CD4-positive, alpha-beta T cell treated with Interleukin-15 for 4 hours (primary cell): ENCODE results near the gene CFAP74.

Source experiments
- DNase-seq: peaks from one replicate; pipeline ENCODE4 v3.0.0-alpha.2; 2020; ENCODE audit warnings: low spot score

CFAP74 gene

GRCh38 chr1:2020310-2020655 is 16.7 kb upstream of the CFAP74 start:
- no peak for DNase-seq

DNA sequence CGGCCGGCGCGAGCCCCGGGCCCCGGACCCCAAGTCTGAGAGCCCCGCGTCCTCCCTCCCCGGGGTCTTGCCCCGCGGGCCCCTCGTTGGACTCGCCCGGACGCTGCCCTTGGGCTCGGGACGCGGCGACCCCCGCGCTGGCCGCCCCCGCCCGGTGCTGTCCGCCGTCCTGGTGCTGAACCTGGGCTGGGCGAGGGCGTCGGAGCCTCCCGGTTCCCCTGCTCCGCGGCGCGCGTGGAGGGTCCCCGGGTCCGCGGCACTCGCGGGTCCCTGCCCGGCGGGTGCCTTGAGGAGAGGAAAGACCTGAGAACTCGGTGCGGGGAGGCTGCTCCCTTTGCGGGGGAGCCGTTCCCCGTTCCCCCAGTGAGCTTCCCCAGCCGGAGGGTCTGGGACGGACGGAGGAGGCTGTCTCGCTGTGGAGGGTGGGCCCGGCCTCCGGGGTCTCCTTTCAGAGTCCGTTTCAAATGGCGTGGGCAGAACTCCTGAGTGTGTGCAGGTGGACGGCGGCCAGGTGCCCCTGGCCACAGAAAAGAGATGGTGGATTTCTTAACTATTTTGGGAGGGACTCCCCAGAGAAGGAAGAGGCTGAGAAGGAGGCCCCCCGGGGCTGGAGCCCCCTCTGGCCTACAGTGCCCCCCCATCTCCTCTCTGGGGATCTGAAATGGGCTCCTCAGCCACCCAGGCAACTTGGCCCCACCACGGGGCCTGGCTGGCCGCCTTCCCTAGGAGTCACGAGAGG is 16.2 kb upstream of the CFAP74 start:
- DNase-seq = no peak

DNA sequence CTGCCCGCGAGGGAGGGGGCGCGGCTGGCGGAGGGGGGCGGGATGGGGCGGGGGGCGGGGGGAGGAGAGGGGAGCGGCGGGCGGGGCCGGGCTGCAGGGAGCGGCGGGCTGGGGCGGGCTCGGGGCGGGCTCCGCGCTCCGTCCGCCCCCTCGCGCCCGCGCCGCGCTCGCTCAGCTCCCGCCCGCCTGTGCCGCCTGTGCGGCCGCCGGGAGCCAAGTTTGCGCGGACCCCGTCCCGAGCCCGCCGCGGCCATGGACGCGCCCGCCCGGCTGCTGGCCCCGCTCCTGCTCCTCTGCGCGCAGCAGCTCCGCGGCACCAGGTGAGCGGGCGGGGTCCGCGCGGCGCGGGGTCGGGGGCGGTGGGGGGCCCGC is 15.6 kb upstream of the CFAP74 start, which contains the start of gene GABRD:
TSS of gene GABRD (plus strand) at position 174 of the 372 bp plus-strand sequence. CDS start at position 253, 79 bp downstream.
- no peak for DNase-seq

DNA sequence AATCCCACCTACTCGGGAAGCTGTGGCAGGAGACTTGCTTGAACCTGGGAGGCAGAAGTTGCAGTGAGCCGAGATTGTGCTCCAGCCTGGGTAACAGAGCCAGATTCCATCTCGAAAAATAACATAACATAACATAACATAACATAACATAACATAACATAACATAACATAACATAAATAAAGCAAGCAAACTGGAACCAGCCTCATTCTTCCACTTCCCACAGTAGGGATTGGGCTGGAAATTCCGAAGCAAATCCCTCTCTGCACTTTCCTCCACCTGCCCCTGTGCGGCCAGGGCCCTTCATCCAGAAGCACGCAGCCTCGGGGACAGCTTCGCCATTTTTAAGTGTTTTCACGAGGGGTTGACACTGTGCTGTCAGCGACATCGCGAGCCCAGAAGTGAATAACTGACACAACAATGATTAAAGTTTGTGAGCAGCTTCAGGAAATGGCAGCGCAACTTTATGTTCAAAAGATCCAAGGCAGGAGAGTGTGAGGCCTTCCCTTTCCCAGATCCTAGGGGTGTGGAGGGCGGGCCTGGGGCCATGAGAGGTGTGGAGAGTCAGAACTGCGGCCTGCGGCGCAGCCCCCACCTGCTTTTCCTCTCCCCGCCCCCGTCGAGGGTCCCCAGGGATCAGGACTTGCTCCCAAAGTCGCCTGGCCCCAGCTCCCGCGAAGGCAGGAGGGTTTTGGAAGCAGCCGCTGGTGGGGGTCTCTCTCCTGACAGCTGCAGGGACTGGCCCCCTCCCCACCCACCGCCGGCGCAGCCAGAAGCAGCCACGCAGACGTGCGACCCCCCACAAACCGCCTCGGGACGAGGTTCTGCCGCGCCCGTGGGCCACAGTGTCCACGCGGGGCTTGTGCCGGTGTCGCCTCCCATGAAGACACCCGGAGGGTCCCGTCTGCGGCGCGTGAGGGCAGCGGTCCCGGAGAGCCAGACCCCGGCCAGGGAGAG is 14.9 kb upstream of the CFAP74 start:
- DNase-seq = no peak

DNA sequence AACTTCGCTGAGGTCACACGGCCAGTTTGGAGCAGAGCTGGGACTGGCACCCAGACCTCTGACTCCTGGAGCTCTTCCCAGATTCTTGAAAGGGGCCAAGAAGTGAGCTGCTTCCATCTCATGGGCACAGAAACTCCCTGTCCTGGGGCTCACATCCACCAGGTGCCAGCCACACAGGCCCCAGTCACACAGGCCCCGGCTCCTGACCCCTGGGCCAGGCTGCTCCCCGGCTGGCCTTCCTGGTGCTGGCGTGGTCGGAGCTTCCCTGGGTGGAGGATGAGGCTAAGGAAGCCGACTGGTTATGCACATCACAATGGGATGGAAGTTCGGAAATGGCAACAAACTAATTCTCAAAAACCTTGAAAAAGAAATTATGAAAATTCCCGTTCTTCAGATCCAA is 12.5 kb upstream of the CFAP74 start:
- no peak for DNase-seq

GRCh38 chr1:2014741-2015735 is 11.5 kb upstream of the CFAP74 start:
- DNase-seq = no peak

DNA sequence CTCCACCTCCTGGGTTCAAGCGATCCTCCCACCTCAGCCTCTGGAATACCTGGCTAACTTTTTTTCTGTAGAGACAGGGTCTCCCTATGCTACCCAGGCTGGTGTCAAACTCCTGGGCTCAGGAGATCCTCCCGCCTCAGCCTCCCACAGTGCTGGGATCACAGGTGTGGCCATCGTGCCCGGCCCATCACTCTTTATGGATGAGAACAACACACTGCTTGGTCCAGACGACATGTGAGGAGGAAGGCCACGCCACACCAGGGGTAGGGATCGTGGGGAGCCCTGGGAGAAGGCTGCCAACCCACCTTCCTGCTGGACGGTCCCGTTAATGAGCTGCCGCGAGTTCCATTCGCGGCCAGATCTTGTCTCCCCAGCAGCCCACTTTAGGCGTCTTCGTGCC is 10.6 kb upstream of the CFAP74 start:
- no peak for DNase-seq

GRCh38 chr1:2009101-2010053 is 5.8 kb upstream of the CFAP74 start:
- DNase-seq = no peak

- DNase-seq = no peak
Observed at GRCh38 chr1:2004856-2005255, 1.3 kb upstream of the CFAP74 start.

DNA sequence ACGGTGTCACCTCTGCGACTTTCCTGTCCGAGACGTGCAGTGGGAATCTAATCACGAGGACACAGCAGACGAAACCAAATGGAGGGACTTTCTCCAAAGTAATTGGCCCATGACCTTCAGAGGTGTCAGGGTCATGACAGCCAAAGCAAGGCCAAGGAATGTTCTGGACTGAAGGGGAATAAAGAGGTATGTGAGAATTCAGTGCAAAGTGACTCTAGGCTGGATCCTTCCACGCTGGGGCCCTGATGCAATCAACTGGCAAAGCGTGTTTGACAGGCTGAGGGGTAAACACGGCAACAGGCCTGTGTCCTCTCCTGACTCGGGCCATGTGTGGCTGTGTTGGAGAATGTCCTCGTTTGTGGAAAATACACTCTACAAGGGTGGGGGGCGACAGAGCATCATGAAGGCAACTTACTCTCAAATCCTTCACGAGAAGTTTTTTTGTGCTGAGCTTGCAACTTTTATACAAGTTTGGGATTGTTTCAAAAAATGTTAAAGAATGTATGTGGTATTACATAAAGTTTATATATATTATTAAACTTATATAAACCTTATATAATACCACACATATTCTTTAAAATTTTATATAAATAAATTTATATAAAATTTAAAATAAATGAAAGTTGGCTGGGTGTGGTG is 1.7 kb downstream of the CFAP74 start:
- no peak for DNase-seq

DNA sequence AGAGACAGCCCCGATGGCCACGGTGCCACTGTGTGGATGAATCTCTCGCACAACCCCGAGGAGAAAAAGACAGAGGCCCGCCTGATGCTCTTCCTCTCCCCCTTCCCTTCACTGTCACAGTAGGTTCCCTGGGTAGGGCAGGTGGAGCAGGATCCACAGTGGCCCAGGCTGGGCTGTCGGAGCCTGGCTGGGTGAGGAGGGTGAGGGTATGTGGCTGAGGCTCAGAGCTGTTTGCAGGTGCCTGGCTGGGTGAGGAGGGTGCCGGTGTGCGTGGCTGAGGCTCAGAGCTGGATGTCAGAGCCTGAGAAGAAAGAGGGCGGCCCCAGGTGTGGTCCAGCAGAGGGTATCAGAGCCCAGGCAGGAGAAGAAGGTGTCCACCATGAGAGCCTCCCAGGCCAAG is 2.7 kb downstream of the CFAP74 start:
- no peak for DNase-seq

DNA sequence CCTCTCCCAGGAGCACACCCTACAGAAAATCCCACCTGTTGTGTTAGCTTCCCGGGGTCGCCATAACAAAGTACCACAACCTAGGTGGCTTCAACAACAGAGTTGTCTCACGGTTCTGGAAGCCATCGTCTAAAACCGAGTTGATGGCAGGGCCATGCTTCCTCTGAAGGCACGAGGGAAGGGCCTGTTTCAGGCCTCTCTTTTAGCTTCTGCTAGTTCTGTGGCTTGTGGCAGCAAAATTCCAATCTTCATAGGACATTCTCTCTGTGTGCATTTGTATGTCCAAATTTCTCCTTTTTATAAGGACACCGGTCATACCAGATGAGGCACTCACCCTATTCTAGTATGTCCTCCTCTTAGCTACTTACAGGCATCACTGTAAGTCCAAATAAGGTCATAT is 3.2 kb downstream of the CFAP74 start:
- DNase-seq = no peak

- no peak for DNase-seq
Observed at GRCh38 chr1:1997576-1997975, 6.0 kb downstream of the CFAP74 start.

DNA sequence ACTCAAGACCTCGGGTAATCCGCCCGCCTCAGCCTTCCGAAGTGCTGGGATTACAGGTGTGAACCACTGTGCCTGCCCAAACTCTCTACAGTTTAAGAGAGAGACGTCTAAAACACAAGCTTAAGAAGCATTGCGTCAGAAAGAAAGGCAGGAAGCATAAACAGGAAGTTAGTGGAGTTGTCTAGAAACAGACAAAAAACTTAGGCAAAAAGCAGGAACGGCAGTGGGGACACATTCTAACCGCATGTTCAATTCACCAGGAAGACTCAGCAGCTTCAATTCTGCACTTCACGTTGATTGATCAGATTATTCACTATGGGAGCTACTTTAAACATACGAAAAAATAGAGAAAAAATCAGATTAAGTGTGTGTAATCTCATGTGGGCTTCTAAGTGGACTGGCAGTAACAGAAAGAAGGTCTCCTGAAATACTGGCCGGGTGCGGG is 7.4 kb downstream of the CFAP74 start:
- DNase-seq = no peak

- DNase-seq = no peak
Observed at GRCh38 chr1:1994536-1994935, 9.1 kb downstream of the CFAP74 start.

DNA sequence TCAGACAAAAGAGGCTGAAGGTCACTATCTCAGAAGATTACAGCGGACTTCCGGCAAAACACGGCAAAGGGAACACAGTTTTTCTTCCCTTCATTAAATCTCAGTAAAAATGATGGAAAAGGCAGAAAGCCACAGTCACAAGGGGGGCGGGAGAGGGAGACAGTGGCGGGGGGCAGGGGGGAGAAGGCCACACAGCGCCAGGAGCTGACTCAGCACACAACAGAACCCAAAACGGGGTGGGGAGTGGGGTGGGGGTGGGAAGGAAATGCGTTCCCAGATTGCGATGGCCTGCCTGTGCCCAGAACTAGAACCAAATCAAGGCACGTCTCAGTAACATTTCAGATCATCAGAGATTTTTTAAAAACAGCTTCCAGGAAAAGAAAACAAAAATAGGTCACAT is 13.4 kb downstream of the CFAP74 start:
- no peak for DNase-seq

DNA sequence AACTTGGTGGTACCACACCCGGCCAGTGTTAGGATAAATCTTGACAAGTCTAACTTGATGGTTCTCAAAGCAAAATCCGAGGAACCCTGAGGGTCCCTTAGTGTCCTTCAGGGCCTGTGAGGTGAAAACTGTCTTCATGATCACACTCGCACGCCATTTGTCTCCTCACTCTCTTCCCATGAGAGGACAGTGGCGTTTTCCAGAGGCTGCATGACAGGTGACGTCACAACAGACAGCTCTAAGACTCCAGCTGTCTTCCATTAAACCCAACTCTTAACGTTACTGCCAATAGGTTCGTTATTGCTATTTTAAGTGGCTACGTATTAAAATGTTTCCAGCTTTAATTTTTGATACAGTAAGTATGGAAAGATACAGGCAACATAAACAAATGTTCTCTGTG is 13.8 kb downstream of the CFAP74 start:
- DNase-seq = no peak

DNA sequence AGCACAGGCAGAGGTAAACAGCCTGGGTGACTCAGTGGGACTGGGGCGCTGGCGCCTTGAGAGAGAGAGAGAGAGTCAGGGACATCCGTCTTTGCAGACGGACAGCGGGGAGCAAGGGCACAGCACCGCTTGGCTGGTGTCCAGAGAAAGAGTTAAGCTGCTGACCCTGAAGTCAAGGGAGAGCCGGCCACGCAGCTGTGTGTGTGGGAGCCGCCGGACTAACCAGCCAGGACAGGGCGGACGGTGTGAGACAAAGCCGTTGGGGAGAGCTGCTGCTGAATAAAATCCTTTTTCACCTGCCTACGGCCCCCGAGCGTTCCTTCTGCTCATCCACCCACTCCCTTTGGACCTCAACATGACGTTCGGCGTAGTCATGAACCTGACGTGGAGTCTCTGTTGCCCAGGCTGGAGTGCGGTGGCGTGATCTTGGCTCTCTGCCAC is 14.5 kb downstream of the CFAP74 start:
- no peak for DNase-seq

DNA sequence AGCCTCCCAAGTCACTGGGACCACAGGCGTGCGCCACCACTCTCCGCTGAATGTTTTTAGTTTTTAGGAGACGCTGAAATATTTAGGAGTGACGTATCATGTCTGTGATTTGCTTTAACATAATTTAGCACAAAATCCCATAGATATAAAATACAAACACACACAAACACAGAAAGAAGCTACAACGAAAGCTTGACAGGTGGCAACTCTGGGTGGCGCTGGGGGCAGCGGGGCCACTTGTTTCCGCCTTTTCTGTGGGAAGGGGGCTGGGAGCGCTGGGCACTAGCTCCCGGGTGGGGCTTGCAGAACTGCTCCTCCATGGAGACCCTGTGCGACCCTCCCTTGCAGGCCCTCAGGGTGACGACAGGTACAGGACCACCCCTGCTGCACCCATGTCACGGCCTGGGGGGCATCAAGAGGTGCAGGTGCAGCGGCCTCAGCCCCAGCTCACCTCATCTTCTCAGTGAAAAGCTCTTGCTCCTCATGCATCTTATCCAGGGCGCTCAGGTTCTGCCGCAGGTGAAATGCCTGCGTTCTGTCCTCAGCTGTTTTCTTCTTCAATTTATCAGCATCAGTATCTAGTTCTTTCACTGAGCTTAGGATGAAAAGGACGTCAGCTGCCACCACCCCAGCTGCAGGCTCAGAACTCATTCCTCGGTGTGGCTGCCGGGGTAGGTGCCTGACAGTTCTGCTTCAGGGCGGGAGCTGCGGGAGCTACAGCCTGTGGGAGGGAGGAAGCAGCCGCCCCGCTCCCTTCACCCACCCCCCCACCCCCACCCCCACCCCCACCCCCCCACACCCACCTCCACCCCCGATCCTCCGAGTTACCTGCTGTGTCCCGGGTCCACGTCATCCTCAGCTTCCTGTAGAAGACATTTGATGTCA is 15.3 kb downstream of the CFAP74 start:
- no peak for DNase-seq
